Stimulated activated naive CD8-positive, alpha-beta T cell treated with anti-CD3 and anti-CD28 coated beads, Interleukin-15, Interleukin-2, amounts not matched to agents 100 ng/mL and 50 ng/mL, for 24 hours (primary cell): ENCODE measurements around the gene ACYP1.
A peak's percentile ranks its signal among the peaks of the same experiment; 100 is the strongest.

Experiments used
- H3K27ac Mint-ChIP-seq: one replicate; pipeline ENCODE4 v1.8.0; 2021; ENCODE audit warnings: mild to moderate bottlenecking, mixed read lengths
- H3K27me3 Mint-ChIP-seq: one replicate; pipeline ENCODE4 v1.8.0; 2021; ENCODE audit warnings: mixed read lengths
- H3K36me3 Mint-ChIP-seq: one replicate; pipeline ENCODE4 v1.8.0; 2021; ENCODE audit warnings: low read depth, mixed read lengths
- H3K4me1 Mint-ChIP-seq: one replicate; pipeline ENCODE4 v1.8.0; 2021; ENCODE audit warnings: low read depth, mixed read lengths
- H3K4me3 Mint-ChIP-seq: one replicate; pipeline ENCODE4 v1.8.0; 2021; ENCODE audit warnings: mild to moderate bottlenecking, mixed read lengths
- H3K9me3 Mint-ChIP-seq: one replicate; pipeline ENCODE4 v1.8.0; 2021; ENCODE audit warnings: mixed read lengths

The ACYP1 gene

DNA sequence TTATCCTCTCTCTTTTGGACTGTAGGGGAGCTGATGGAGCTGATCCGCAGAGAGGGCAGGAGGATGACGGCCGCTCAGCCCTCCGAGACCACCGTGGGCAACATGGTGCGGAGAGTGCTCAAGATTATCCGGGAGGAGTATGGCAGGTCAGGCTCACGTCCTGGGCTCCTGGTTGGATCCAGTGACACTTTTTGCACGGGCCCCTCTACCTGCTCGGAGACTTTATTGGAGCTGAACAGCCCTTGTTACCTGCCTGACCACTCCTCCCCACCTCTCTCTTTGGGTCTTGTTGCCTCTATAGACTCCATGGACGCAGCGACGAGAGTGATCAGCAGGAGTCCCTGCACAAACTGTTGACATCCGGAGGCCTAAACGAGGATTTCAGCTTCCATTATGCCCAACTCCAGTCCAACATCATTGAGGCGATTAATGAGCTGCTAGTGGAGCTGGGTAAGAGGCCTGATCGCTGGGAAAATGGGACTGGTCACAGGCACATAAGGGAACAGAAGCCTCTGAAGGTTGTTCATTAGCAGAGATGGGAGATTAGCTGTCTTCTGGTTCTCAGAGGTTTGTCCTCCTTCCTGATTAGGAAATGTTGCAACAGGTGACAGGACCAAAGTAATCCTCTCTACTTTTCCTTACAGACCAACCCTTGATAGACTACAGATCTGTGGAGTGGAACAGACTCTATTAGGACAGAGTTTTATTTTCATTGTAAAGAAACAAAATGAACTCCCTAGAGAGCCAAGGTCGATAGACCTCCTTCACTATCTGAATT is 60.4 kb downstream of the ACYP1 start:
- Mint-ChIP-seq H3K9me3 (no peaks in the 10 kb centered on the region), H3K27me3 (no peaks in the 10 kb centered on the region), H3K4me3 (peak overlapping the region; percentile 95), H3K36me3 (peaks cover 48% of the 10 kb centered on the region), H3K27ac (peak overlapping the region; percentile 96), H3K4me1 (peaks cover 34% of the 10 kb centered on the region)
